GM21367 (cell line): ENCODE data around the gene MTURN.
A peak's percentile ranks its signal among the peaks of the same experiment; 100 is the strongest.

Experiments used
- ATAC-seq: cut with Tn5 transposase; IDR thresholded peaks from one replicate; pipeline ENCODE4 v1.9.1; 2021; ENCODE audit not compliant: unreplicated experiment

The MTURN gene

DNA sequence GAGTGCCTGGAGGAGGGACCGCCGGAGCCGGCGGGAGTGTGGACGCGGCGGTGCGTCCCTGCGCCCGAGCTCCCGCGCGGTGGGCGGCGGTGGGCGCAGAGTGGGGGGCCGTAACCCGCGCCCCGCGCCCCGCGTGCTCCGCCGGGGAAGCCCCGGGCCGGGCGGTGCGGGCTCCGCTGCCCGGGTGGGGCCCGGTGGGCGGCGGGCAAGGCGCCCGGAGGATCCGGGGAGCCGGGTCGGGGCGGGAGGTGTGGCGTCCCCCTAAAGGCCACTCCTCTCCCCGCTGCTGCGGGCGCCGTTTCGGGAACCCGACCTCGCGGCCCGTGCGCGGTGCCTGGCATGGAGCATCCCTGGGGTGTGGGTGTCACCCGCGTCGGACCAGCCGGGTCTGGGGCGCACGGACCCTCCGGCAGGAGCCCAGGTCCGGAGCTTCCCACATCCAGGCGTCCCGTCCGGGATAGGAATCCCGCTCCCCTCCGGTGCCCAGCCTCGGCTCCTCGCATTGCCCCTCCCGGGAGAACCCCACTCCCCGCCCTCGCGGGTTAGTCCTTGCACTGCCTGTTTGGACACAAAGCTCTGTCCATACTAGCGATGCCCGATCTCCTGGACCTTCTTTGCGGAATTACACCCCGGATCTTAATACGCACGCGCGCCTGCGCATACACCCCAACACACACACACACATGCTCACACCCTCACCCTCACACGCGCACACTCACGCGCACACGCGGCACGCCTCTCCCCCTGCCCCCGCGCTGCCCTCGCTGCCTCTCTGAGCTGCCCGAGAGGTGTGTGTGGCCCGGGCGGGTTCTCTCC lies 723 bp downstream of the MTURN start:
- ATAC-seq, result peak; percentile 20

DNA sequence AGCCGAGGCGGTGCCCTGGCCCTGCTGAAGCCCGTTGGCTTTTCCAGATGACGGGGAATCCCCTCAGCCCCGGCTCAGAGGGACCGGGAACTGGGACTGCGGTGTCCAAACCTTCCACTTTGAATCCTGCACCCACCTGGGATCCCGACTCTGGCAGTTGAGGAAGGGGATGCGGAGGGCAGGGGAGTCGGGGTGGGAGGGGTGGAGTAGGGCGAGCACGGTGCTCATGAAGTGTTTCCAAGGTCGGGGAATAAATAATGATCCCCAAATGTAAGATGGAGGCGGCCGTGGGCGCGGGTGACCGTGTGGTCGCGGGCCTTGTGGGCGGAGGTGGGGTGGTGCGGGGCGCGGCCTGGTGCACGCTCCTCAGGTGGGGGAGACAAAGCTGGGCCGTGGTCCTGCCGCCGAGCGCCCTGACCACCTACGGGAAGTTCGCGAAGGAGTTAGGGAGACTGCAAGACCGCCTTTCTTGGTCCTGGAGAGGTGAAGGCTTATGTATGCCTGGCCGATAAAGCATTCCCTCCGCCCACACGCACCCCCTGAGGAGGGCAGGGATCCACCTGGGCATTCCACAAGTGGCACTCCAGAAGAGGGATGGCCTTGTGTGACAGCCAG lies 1.4 kb downstream of the MTURN start:
- no peak for ATAC-seq

DNA sequence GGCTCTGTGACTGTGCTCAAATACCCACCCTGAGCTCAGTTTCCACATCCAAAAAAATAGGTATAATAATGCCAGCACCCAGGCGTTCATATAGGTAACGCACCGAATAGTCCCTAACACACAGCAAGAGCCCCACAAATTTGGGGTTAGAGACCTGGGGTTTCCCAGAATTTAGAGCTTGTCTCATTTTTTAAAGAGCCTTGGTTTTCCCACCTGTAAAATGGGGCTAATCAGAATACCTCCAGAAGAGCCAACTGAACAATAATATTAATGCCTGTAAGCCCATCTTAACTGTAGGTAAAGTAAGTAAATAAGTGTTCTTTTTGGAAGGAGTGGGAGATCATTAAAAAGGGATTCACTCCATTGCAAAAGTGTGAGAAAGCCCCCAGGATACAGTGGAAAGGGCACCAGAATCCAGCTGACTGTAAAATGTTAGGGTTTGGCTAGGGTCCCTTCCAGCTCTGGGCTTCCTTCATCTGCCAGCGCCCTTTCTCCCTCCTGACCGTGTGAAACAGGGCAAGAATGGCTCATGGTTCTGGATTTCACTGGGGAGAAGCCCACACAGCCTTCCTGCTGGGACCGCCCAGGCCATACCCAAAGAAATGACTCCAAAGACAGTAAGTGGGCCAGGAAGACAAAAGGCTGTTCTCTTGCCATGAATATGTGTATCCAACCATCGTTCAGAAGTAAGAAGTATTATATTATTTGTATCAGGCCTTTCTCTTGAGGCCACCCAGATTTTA lies 2.1 kb downstream of the MTURN start:
- ATAC-seq, result no peak

DNA sequence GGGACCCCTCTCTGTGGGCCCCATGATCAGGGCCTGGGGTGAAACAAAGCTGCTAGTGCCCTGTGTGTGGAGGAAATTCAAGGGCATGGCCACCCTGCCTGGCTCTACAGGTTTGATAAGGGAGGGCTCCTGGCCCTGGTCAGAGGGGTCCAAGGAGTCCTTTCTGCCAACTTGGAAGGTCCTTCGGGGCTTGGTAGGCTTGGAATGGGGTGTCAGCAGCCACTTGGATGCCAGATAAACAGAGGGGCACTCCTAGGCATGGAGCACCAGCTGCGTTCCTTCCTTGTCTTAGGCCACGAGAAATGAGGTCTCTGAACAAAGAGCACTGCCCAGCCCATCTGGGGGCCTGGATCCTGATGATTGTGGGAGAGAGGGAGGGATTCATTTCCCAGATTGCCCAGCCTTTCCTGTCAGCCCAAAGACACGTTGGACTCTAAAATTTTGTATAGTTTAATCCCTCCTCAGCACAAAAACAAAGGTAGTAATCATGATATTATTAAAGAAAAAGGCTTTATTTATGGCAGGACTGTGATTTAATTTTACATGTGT lies 5.1 kb downstream of the MTURN start:
- no peak for ATAC-seq

DNA sequence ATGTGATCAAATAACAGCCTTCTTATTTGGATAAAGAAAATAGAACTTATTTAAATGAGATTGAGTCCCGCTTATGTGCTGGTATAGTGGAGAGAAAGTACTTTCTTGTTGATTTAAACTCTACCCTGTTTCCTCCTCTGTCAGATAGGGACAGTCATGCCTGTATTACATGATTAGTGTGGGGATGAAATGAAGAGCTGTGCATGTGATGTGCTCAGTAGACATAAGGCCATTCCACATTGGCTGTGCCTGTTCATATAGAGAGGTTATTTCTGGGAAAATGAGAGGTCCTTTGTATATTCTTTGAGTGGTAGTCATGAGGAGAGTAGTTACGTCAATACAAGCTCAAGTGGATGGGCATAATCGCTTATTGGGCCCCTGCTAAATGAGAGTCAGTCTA lies 5.7 kb downstream of the MTURN start:
- no peak for ATAC-seq

DNA sequence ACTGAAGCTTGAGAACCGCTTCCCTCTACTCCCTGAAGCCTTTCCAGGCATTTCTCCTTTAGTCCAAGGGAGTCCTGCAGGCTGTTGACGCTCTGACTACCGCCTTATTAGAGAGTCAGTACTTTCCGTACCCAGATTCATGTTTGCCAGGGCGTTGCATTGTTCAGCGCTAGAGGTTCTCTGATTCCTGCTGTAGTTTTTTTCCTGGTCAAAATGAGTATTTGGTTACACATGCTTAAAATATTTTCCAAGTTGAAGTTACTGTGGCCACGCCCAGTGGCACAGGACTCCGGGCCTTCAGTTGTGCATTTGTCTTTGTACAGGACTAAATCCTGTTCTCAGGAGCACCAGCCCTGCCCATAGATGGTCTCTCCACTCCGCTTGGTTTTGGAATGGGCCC lies 7.9 kb downstream of the MTURN start:
- no peak for ATAC-seq

DNA sequence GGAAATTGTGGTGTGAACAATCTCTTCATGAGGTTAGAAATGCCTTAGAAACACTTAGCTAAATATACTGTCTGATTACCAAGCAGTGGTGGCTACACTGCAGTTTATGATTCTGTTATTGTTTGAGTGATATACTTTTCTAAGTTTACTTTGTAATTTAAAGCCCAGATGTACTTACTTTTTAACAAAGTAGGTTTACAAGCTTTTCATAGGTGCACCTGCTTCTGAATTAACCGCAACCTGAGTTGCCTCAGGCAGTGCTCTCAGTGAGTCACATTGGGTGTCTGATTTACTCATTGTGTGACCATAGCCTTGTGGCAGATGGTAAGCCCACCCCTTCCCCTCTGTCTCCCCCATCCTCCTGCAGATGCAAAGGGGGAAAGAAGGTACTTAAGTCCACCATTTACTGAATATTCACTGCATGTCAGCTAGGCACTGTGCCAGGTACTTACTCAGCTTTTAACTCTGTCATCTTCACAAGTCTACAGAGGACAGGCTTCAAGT lies 9.0 kb downstream of the MTURN start:
- no peak for ATAC-seq

DNA sequence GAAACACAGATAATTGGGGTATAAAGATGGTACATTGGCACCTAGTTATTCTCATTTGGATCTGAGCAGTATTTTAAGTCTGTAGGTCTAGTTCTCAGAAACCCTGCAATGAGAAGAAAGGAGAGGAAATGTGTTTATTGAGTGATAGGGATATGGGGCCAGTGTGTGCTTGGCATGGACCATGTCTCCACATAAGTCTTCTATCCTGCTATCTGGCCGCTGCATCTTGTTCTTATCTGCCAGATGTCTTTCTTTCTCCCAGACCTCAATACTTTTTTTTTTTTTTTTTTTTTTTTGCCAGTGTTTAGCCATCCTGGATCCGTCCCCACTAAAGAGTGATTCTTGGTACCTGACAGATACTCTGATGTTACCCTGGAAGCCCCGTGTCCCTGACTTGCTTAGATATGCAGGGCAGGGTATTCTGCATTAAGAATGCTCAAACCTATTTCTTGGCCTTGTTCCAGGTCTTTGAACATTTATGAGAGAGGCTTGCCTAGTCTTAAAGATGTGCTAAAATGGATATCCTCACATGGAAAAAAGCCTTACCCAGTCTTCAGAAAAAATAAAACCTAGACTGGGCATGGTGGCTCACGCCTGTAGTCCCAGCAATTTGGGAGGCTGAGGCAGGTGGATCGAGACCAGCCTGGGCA lies 10.0 kb downstream of the MTURN start:
- ATAC-seq, result no peak

DNA sequence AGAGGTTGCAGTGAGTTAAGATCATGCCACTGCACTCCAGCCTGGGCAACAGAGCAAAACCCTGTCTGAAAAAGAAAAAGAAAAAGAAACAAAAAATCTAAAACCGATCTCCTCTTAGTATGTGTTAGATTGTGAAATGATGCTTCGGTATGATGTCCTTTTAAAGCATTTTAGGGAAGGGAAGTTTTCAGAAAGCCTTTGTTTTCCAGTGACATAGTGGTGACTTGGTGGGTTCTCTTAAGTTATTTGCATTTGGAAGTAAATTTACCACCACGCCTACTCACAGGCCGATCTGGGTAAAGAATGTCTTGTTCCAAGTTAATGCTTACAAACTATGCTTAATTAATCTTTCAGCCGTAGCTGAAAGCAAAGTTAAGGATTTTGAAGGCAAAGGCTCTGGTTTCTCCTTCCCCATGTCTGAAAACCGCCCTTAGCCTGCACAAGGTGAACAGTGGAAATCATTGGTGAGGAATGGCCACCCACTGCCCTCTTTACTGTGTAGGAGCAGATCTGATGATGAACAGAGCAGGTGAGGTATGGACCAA lies 10.7 kb downstream of the MTURN start:
- ATAC-seq, result no peak

DNA sequence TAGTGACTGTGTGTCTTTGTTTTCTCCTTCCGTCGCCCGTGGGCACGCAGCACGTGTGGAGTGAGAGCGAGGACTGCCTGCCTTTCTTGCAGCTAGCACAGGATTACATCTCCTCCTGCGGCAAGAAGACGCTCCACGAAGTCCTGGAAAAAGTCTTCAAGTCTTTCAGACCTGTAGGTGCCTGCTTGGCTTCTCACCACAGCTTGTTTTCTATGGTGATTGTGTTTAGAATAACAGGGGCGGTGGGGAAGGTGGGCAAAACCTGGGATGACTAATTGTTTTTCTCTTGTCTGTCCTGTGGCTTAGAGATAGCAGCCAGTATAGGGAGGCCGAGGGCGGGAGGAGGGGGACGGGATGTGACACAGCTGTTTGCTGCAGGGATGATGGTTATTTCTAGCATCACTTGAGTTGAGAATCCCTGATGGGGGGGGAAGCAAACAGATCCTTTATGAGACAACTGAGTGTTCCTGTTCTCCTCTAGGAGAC lies 11.4 kb downstream of the MTURN start:
- ATAC-seq, result no peak

DNA sequence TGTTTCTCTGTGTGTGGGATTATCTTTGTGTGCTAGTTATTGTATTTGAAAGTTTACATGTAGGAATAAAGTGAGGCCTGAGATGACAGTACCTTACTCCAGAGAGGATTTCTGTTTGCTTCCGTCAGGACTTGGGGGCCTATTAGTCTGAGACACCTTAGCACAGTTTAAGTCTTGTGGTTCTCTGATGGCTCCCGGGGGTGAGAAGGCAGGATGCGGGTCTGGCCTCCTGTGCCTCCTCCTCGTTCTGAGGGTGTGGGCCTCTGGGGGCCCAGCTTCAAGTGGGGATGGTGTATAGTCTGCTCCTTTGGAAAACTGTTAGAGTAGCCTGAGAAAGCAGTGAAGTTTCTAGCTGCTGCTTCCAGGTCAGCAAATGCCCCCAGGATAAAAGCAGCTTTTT lies 12.4 kb downstream of the MTURN start:
- no peak for ATAC-seq

DNA sequence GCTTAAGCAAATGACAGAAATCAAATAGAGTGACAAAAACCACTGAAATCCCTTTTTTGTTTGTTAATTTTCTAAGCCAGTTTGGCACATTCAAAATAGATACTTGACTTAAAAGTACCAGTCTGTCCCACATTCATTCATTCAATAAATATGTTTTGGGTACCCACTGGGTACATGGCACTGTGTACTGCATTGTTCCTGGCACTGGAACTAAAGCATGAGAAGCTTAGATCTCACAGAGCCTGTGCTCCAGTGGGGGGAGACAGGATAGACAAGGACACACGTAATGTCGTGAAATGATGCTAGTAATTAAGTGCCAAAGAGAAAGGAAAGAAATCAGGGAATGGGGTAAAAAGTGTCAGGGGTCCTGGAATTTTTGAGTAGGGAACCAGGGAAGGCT lies 13.0 kb downstream of the MTURN start:
- ATAC-seq, result no peak

DNA sequence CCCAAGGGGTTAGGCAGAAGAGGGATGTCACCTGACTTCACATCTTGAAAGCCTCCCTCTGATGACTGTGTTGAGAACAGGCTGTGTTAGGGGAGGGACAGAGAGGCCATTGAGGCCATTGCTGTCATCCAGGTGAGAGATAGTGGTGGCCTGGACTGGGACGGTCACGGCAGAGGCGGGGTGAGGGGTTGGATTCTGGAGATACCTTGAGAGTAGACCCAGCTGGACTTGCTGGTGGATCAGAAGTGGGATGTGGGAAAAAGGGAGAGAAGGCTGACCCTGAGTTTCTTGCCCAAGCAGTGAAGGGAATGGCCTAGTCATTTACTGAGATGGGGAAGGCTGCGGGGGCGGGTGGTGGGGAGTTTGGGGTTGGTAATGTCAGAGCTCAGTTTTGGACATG lies 13.6 kb downstream of the MTURN start:
- no peak for ATAC-seq

DNA sequence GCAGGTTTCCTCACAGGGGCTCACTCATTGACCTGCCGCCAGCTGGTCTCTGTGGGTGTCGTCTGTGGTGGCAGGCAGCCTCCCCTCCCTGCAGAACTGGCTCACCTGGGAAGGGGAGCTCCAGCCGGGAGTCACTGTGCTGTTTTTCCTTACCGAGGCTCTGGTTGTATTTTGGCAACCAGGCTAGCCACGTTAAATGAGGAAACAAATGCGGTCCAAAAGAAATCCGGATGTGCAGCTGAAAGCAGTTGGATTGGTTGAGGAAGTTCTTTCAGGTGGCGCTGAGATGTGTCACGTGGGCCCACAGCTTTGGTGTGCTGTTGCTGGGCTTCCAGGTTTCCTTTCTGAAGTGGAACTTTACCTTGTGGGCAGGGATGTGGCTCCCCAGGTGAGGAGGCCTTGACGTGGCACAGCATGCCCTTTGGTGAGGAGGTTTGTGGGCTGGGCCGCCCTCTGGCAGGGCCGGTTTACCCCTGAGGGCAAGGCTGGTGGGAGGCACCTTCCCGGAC lies 14.2 kb downstream of the MTURN start:
- ATAC-seq, result no peak

DNA sequence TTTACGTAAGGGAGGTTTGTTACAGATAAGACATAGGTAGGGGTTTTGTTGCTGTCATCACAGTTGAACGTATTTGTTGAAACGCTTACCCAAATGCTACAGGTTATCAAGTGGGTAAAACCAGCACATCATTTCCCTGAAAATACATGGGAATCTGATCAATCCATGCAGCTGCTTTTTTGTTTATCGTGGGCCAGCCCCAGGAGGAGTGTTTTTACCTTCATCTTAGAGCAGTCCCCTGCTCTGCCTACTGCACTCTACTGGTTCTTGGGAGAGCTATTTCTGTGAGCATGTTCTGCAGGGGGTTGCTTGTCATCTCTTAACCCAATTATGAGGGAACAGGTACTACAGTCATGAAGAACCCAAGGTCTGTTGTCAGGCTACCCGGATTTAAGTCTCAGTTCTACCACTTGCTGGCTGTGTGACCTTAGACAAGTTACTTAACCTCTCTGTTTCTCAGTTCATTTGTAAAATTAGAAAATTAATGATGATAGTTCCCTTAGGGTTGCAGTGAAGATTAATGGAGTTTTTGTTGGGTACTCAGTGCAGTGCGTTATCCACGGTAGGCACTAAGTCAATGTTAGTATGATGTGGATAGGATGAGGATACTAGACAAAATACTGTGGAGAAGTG lies 15.0 kb downstream of the MTURN start:
- ATAC-seq, result no peak

DNA sequence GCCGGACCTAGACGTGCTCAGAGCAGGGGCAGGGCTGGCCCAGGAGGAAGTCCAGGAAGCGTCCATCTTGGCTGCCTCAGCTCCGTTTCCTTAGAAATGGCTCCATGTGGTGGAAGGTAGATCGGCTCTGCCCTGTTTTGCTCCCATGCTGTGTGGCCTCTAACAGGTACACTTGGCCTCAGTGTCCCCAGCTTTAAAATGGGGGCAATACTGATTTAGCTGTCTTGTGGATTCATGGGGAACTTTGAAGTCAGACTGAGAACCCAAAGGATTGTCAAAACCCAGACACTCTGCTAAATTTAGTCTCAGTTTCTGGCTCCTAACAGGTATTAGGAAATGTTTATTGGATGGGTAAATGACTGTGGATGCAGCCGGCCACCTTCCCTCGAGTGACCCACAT lies 15.9 kb downstream of the MTURN start:
- no peak for ATAC-seq

DNA sequence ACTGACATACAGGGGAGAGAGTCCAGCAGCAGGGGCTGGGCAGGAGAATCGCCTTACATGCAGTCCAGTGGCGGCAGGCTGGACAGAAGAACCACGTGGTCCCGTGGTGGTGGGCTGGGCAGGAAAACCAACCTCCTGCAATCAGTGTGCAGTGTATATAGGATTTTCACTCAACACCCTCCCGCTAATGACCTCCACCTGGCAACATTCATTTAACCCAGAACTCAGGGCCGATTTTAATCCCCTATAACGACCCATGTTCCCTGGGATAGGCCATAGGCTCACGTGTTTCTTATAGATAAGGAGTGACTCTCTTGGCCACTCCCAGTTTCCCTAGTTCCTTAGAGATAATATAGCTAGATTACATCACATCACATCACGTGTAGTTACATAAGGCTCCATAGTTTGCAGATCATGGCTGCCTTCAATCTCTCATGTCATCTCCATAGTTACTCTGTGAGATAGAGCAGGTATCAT lies 19.4 kb downstream of the MTURN start:
- ATAC-seq, result no peak

DNA sequence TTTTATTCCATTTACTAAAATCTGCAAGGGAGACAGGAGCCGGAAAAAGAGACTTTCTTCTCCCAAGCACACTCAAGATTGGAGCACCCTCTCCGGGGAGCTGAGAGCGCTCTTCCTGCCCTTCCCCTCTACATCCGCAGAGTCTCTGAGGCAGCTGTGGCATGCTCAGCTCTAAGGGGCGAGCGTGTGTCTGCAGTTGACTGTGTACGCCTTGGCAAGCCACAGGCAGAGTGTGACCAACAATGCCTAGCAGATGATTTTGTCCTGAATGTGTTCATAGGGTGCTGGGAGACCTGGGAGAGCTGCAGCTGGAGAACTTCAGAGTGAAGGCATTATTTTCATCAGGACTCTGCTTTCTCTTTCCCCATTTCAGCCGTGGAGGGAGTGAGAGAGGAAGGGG lies 20.7 kb downstream of the MTURN start:
- ATAC-seq, result no peak

DNA sequence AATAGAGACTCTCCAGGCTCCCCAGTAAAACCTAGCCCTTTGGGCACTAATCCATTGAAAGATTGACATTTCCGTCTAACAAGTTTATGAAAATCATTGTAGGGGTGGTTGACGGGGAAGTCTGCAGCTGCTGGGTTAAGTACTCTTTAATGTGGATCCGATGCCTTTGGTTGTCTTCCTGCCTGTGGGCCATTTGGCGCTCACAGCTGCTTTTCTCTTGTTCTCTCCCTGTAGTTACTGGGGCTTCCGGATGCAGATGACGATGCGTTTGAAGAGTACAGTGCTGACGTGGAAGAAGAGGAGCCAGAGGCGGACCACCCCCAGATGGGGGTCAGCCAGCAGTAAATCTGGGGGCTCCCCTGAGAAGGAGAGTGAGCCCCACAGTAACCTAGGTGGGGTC lies 22.4 kb downstream of the MTURN start:
- no peak for ATAC-seq

DNA sequence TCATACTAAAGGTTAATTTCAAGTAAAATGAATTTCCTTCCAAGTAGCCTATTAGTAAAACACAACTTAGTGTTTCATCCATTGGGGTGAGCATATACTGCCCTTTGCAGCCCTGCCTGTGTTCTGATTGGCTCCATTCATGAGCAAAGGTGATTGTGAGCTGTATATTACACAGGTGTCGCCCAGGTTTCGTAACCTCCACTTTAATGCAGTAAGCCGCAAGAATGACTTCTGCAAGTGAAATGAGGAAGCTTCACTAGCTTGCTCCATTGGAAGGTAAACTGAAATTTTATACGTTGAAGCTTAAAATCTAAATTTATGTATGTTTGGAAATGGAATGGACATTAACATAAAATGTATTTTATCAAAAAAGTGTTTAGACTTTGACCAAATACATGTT lies 24.4 kb downstream of the MTURN start:
- ATAC-seq, result no peak
